HL-60 (cell line): ENCODE data around the gene PYM1.
"Not testable (repeated sequence)": the region's sequence is repeated elsewhere in the genome, so short reads cannot be mapped to it uniquely, and the experiment has no call there.

Source experiments
- DNase-seq, 2 experiments: peaks; one replicate each; pipeline ENCODE4 v3.0.0-alpha.2; 2010 to 2020; ENCODE audit warnings: low read depth in 1 of 2, low spot score in 1 of 2
- H3K27ac ChIP-seq: fragments of 250-450 bp; sonication (Bioruptor Pico); replicated peaks from 2 replicates; pipeline ENCODE4 v1.5.1; 2020; ENCODE audit warnings: mild to moderate bottlenecking, moderate library complexity
- H3K27me3 ChIP-seq: fragments of 250-450 bp; sonication (Bioruptor Pico); 2 replicates; pipeline ENCODE4 v1.5.1; 2021; ENCODE audit warnings: mild to moderate bottlenecking, moderate library complexity; ENCODE audit not compliant: insufficient read depth, poor library complexity, severe bottlenecking
- H3K4me3 ChIP-seq: replicated peaks from 2 replicates; pipeline ENCODE4 v1.5.1; 2011; ENCODE audit warnings: mild to moderate bottlenecking, control low read depth, low read length; ENCODE audit not compliant: insufficient read depth
- GABPA ChIP-seq: IDR thresholded peaks from 2 replicates; pipeline ENCODE4 v1.6.1; 2012; ENCODE audit warnings: low read depth
- POLR2AphosphoS5 ChIP-seq: IDR thresholded peaks from 2 replicates; pipeline ENCODE4 v1.6.1; 2012; ENCODE audit warnings: low read depth
- REST ChIP-seq: IDR thresholded peaks from 2 replicates; pipeline ENCODE4 v1.6.1; 2012; ENCODE audit warnings: low read depth; ENCODE audit not compliant: insufficient replicate concordance
- SPI1 ChIP-seq: IDR thresholded peaks from 2 replicates; pipeline ENCODE4 v1.6.1; 2012; ENCODE audit warnings: low read depth, mild to moderate bottlenecking, borderline replicate concordance
- TF ChIP-seq, protein P1 (sequence below): IDR thresholded peaks from one replicate; pipeline ENCODE4 v1.5.1; 2011; ENCODE audit warnings: low read length, control low read depth, inconsistent platforms; ENCODE audit not compliant: insufficient read depth

Gene PYM1

DNA sequence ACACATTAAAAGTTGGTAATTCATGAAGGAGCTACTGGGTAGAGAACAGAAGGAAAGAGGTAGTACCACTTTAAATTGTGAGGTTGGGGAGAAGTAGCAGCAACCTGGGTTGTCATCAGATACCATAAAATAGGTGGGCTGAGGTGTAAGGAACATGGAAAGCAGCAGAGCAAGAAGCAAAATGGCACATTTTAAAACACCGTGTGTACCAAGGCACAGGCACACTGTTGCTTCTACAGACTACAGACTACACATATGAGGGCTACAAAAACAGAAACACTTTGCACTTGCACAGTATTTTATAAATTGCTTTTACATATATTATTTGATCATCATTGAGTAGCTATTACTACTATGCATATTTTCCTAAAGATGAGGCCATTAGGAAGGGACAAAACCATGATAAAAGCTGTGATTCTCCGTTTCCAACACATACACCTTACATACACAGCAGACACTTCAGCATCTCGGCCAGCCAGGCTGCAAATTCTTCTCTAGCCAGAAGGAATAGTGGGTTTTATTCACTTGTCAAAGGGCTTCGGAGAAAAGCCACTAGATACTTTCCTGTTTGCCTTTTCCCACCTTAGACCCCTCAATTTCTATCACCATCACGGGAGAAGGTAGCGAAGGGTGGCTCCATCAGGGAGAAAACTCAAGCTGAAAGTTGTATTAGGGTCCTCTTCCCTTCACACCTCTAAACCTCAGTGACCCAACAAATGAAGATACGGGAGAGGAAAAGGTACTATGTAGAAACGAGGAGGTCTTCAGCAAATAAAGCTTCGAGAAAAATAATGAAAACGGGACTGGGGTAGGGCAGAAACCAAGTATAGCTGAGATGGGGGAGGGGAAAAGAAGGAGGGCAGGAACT is 1.6 kb downstream of the PYM1 start:
- TF ChIP-seq GABPA (no peak), SPI1 (no peak), POLR2AphosphoS5 (no peak), REST (no peak)
- TF ChIP-seq, protein P1, sequence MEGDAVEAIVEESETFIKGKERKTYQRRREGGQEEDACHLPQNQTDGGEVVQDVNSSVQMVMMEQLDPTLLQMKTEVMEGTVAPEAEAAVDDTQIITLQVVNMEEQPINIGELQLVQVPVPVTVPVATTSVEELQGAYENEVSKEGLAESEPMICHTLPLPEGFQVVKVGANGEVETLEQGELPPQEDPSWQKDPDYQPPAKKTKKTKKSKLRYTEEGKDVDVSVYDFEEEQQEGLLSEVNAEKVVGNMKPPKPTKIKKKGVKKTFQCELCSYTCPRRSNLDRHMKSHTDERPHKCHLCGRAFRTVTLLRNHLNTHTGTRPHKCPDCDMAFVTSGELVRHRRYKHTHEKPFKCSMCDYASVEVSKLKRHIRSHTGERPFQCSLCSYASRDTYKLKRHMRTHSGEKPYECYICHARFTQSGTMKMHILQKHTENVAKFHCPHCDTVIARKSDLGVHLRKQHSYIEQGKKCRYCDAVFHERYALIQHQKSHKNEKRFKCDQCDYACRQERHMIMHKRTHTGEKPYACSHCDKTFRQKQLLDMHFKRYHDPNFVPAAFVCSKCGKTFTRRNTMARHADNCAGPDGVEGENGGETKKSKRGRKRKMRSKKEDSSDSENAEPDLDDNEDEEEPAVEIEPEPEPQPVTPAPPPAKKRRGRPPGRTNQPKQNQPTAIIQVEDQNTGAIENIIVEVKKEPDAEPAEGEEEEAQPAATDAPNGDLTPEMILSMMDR, result no peak
- no peak for DNase-seq
- peak overlapping the region; percentile 93 for H3K27ac ChIP-seq
- H3K4me3 ChIP-seq, result peak overlapping the region; percentile 77
- no peaks in the 10 kb centered on the region for H3K27me3 ChIP-seq

DNA sequence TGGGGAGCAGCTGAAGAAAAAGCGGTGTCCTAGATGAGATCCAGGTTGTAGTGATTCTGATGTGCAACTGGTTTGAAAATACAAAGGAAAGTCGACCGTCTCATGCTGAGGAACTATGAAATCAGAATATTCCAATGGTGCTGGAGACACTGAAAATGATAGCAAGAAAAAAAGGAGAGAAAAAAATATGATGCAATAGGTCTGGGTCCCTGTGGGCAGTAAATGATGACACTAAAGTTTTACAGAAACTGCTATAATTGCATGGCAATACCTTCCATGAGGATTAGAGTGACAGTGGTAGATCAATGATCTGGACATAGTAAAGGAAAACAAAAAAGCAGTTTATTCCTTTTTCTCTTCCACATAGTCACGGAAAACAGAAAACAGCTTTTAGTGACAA is 2.3 kb downstream of the PYM1 start:
- Histone ChIP-seq H3K27ac (peak overlapping the region; percentile 93; the same call in 1 of the 2 replicates), H3K4me3 (no peak overlapping the region), H3K27me3 (no peaks in the 10 kb centered on the region)
- no peak for DNase-seq
- TF ChIP-seq REST (no peak), SPI1 (no peak), POLR2AphosphoS5 (no peak), GABPA (no peak)
- TF ChIP-seq, protein P1, result no peak

DNA sequence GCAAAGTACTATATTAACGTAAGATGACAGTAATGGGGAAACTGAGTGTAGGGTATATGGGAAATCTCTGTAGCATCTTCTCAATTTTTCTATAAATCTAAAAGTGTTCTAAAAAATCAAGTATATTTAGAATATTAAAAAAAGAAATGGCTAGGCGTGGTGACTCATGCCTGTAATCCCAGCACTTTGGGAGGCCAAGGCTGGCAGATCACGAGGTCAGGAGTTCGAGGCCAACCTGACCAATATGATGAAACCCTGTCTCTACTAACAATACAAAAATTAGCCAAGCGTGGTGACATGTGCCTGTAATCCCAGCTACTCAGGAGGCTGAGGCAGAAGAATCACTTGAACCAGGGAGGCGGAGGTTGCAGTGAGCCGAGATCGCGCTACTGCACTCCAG is 4.0 kb downstream of the PYM1 start:
- DNase-seq, H3K4me3 ChIP-seq, H3K27me3 ChIP-seq, H3K27ac ChIP-seq: not testable (repeated sequence)

DNA sequence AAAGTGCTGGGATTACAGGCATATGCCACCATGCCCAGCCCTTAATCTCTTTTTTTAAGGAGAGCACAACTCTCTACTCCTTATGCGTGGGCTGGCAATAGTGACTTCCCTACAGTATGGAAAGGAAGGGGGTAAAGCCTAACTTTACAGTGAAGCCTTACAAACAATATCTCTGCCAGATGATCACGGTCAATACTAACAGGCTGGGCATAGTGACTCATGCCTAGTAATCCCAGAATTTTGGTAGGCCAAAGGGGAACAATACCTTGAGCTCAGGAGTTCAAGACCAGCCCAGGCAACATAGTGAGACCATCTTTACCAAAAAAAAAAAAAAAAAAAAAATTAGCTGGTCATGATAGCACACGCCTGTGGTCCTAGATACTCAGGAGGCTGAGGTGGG is 5.6 kb downstream of the PYM1 start:
- TF ChIP-seq GABPA, result no peak
- no peak for TF ChIP-seq SPI1
- TF ChIP-seq, protein P1, result no peak
- no peak for TF ChIP-seq POLR2AphosphoS5
- no peak for TF ChIP-seq REST
- Histone ChIP-seq H3K27me3 (no peaks in the 10 kb centered on the region), H3K27ac (no peak overlapping the region), H3K4me3 (no peak overlapping the region)
- no peak for DNase-seq

GRCh38 chr12:55919032-55919431 is 8.7 kb downstream of the PYM1 start:
- H3K27ac ChIP-seq, DNase-seq, H3K4me3 ChIP-seq, H3K27me3 ChIP-seq: not testable (repeated sequence)
